HG02884 (cell line): Measurements from ENCODE around the gene LMAN2.
"Not testable (repeated sequence)": the region's sequence is repeated elsewhere in the genome, so short reads cannot be mapped to it uniquely, and the experiment has no call there.

Experiments used
- ATAC-seq: cut with Tn5 transposase; IDR thresholded peaks from one replicate; pipeline ENCODE4 v1.9.1; 2021; ENCODE audit warnings: mild to moderate bottlenecking, moderate library complexity; ENCODE audit not compliant: unreplicated experiment

LMAN2 gene

DNA sequence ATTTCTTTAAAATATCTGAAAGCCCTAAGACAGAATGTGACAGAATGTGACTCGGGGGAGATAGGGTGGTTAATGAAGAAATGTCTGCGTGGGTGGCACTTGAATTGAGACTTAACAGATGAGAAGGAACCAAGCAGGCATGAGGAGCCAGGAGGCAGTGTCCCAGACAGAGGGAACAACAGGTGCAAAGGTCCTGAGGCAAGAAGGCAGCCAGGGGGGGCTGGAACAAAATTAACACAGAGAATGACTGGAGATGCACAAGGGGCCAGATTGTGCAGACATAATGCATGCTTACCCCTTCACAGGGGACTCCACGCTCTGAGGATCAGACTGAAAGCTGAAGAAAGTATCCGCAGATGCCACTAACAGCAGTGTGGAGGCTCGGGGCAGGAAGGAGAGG lies 1.7 kb downstream of the LMAN2 start:
- ATAC-seq: no peak

DNA sequence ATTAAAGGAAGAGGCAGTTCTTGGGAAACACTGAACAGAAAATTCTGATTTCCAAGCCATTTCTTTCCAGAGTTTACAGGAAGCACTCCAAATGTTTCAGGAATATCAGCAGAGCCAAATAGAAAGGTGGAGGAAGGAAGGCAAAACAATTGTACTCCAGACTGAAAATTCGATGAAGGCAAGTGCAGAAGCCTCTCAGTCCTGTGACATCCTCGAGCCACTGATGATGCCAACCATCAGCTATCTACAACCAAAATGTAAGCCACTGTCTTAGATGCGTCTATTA lies 2.2 kb downstream of the LMAN2 start:
- no peak for ATAC-seq

DNA sequence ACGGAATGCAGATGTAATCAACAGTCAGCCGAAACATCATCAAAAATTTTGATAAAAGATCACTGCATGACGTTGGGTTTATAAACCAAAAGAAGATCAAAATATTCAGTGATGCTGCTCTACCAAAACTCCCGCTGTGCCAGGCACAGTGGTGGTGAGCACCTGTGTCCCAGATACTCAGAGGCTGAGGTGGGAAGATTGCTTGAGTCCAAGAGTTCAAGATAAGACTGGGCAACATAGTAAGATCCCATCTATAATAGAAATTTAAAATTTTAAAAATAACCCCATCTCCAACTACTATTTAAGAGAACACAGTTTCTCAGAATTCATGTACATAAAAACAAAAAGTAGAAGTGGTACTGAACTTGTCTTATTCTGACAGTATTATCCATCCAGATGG lies 3.8 kb downstream of the LMAN2 start:
- ATAC-seq: no peak

DNA sequence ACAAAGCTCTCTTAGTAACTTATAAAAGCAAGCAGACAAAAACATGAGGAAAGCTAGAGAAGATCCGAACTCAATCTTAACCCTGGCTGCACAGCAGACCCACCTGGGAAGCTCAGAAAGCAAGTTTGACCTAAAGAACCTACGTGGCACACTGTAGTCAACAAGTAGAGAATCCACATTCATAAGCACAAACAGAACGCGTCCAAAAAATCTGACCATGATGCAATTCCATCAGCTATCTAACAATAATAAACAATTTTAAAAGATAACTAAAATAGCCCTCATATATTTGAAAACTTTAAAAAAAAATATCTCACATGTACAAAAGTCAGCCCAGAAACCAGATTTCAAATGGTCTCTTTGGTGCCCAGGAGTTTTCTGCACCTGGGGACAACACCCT lies 4.6 kb downstream of the LMAN2 start:
- no peak for ATAC-seq

DNA sequence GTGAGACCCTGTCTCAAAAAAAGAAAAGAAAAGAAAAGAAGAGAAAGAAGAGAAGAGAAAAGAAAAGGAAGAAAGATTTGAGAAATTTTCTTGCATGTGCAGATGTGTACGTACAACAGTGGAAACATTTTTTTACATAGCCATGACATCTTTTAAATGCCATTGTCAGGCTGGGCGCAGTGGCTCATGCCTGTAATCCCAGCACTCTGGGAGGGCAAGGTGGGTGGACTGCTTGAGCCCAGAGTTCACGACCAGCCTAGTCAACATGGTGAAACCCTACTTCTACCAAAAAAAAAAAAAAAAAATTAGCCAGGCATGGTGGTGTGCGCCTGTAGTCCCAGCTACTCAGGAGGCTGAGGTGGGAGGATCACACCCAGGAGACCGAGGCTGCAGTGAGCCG lies 6.6 kb downstream of the LMAN2 start:
- ATAC-seq: no peak

DNA sequence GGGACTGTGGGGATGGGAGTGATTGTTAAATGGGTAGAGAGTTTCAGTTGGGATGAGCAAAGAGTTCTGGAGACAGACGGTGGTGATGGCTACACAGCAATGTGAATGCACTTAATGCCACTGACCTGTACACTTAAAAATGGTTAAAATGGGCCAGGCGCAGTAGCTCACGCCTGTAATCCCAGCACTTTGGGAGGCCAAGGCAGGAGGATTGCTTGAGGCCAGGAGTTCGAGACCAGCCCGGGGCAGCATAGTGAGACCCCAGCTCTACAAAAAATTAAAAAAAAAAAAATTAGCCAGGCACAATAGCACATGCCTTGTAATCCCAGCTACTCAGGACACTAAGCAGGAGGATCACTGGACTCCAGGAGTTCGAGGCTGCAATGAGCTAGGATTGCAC lies 7.7 kb downstream of the LMAN2 start:
- ATAC-seq: no peak

DNA sequence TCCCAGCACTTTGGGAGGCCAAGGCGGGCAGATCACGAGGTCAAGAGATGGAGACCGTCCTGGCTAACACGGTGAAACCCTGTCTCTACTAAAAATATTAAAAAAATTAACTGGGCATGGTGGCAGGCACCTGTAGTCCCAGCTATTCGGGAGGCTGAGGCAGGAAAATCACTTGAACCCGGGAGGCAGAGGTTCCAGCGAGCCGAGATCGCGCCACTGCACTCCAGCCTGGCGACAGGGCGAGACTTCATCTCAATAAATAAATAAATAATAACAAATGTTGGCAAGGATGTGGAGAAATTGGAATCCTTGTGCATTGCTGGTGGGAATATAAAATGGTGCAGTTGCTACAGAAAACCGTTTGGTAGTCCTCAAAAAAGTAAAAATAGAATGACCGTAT lies 8.5 kb downstream of the LMAN2 start:
- ATAC-seq: not testable (repeated sequence)

DNA sequence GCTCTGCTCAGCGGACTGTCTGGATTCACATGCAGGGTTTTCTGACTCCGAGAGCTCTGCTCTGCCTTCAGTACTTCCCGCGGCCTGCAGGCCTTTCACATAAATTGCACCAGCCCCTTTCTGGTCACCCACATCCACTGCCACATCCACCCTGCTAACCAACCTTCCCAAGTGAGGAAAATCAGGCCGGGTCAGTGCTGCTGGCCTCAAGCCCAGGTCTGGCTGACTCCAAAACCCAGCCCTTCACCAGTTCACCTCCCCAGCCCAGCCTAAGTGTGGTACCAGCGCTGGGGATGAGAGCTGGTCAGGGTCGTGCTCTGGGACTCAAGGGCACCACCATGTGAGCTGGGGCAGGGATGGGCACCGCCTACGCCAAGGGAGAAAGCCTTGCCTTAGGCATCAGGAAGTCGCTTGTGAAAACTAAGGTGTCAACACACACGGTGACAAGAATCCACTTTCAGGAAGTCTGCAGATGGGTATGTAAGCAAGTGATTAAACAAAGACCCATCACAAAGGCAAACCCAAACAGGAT lies 12.3 kb downstream of the LMAN2 start:
- ATAC-seq: no peak

DNA sequence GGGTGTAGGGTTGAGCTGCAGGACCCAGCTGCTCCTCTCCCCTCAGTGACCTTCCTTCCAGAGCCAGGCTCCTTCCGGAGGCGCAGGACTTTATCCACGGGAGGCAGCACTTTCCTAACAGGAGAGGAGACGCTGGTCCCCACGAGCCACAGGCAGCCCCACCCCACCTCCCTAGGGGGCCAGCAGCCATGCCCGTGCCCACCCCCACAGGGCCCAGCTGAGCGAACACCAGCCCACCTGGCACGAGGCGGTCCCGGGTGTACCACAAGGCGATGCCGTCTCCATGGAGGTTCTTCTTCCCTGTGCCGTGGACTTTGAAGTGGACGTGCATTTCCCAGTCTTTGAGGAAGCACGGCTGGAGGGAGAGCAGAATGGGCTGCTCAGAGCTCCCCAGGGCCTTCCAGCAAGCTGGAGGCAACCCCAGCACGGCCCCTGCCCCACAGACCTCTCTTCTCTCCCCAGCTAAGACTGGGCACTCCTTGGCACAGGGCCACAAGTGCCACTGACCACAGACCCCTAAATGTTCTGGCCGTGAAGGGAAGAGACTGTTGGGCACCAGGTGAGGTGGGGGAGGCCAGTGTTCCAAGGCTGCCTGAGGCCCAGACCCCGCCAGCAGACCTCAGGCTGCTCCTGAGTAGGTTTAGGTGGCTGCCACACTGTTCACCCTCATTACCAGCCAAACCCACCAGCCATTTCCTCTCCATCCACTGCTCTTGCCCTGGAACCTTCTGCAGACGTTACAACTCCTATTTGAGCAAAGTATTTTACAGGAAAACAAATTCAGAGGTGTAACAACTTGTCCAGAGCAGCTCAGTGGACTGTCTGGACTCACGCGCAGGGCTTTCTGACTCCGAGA lies 13.0 kb downstream of the LMAN2 start:
- no peak for ATAC-seq

DNA sequence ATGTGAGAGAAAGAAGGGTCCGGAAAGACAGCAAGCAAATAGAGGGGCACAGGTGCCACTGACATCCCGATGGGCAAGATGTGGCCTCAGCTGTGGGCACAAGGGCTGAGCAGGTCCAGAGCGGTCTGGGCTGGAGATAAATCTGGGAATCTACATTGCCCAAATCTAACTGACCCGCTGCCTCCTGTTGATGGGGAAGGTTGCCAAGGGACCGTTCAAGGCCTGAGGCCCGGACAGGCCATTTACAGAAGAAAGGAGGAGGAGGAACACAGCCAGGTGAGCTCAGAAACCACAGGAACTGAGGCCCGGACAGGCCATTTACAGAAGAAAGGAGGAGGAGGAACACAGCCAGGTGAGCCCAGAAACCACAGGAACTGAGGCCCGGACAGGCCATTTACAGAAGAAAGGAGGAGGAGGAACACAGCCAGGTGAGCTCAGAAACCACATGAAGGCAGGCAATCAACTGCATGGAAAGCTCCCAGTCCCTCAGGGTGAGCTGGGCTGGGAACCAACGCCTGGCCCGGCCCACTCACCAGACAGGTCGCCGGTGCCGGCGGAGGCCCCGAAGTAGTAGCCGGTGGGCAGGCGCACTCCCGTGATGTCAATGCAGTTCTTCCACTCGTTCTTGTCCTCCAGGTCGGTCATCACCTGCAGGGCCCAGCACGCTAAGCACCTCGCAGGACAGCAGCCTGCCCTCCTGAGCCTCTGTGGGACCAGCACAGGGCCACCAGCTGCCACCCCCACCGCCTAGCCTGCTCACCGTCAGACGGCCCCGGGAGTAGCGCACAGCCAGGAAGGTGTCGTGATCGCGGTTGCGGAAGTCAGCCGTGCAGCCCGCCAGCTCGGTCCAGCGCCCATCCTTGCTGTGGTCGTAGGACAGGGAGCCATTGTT lies 14.6 kb downstream of the LMAN2 start:
- ATAC-seq: no peak

DNA sequence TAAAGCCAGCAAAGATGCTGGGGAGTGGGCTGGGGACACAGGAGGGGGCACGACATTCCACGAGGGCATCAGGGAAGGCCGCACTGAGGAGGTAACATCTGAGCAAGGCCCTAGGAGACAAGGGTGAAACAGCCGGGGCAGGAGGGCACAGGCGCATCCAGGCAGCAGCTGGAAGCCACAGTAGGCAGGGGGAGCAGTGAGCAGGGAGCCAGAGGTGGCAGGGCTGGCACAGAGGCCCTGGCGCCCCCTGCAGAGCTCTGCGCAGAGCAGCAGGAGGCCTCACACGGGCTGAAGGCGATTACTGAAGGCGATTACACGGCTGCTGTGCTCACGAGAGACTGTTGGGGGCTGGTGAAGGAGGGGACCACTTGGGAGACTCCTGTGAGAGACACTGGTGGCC lies 15.4 kb downstream of the LMAN2 start:
- ATAC-seq: no peak

DNA sequence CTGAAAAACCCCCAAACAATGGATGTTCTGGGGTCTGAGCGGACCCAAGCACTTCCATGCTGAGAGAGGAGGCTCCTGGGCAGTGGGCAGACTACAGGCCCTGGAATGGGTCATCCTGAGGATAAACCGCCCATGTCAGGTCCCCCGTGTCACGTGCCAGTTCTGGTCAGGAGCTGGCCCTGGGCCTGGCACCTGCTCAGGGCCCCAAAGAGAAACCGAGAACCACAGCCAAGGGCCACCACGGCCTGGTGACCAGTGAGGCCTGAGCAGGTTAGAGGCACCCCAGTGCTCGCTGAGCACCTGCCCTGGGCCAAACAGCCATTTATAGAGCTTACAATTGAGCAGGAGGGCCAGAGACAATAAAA lies 15.8 kb downstream of the LMAN2 start:
- ATAC-seq: no peak

DNA sequence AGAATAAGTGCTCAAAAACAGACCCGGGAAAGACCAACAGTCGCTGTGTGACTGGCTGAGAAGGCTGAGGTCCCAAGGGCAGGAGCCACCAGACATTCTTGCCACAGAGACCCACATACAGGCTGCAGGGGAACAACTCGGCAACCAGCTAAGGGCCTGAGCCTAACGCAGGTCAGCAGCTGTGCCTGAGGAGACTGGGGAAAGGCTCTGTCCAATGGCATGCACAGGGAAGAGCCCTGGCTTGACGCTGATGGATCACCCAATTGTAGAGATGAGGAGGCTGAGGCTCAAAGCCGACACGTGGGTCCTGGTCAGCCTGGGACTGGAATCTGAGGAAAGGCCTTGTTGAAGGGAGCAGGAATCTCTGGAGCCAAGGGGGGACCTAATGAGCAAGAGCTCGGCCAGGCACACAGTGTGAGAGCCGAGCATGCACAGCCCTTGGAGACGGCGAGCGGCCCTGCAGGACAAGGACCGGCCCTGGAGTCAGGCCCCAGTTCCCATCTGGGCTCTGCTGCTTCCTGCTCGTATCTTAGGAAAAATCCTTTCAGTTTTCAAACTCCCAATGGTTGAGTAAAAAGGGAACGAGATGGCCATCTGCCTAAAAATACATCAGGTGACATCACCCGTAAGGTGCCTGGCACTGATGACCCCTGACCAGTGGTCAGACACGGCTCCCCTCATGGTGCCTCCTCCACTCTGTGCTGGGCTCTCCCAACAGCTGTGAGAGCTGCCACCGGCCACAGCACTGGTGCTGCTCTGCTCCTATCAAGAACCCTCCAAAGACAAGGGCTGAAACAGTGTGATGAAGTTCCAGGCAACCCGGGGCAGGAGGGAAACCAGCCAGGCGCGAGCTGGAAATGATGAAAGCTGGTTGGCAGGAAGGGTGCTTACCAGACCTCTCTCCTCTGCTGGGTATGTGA lies 16.4 kb downstream of the LMAN2 start:
- no peak for ATAC-seq

DNA sequence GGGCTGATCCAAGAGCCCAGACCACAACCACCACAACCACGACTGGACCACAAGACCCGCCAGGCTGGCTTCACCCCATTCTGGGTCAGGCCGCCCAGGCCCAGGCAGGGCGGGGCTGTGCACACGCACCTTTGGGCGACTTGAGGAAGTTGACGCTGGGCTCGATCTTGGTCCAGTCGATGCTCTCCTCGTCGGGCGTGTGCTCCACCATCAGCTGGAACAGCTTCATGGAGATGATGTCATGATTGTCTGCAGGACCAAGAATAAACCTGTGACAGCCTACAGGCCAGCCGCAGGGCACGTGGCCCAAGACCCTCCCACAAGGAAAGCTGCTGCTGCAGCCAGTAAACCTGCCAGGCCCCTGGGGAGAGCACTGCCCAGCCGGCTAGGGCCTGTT lies 17.3 kb downstream of the LMAN2 start:
- no peak for ATAC-seq

DNA sequence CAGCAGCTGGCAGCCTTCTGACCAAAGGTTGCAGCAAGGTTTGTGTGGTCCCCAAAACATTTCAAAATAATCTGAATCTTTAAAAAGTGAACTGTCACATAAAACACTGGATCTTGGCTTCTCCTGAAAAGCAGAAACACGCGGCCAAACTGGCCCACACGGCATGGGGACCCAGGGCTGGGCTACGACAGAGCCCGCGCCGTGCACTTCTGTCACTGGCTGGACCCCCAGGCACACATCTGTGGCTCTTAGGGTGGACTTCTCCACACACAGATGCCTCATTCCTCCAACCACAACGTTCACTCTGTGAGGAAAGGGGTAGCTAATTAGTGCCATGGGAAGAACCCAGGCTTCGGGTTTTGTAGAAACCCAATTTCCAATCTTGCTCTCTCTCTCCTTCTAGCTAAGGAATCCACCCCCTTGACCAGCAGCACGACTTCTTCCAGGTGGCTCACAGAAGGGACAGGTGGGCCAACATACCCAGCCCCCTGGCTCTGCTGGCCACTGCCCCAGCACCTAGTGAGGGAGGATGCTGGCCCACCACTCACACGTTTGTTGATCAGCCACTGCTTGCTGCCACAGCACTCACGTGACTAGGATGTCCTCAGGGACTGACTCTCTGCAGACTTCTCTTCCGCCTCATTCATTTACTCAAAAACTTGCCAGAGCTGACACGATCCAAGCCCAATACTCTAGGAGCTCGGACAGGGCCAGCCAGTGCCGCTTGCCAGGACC lies 17.9 kb downstream of the LMAN2 start:
- ATAC-seq: no peak

DNA sequence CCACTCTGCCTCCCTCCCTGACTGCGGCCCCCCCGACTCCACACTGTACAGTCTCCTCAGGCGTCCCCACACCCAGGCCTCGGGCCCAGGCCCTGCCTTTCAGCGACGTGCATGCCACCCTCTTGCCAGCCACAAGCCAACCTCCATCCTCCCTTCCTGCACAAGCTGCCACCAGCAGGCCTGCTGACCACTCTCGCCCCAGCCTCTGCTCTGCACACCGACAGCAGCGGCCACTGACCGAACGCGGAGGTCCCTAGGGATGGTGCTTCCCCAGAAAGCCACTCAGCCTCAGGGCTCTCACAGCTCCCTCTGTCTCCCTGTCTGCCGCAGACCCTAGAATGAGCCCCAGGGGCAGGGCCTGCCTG lies 18.6 kb downstream of the LMAN2 start:
- ATAC-seq: no peak

DNA sequence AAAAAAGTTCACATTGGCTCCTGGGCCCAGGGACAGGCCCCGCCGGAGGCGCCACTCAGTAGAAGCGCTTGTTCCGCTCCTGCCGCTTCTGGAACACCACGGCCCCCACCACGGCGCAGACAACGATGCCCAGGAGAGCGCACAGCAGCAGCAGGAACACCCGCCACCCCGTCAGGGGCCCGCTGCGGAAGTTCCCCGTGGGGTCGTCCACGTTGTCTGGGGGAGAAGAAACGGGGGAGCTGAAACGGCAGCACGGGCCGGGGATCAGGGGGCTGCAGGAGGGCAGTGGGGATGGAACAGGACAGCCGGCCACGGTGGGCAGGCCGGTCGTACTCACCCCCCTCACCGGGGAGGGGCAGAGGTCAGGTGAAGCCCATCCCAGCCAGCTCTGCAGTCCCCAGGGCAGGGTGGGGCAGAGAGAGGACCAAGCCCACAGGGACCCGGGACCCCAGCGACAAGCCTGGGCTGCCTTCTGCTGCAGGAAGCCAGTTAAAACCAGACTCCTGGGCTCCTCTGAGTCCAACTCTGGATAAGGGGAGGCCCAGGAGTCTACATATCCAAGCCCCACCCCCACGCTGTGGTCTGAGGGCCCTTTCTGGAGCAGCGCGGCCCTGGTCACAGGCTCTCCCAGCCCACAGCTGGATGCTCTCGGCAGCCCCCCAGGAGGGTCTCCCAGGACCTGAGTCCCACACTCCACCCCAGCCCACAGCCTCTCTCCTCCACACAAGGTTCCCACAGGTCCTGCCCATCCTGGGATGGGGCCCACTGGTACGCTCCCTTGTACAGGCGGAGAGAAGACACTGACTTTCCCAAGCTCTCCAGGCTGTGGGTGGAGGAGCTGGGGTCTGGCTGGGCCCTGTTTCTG lies 19.2 kb downstream of the LMAN2 start:
- ATAC-seq: no peak

DNA sequence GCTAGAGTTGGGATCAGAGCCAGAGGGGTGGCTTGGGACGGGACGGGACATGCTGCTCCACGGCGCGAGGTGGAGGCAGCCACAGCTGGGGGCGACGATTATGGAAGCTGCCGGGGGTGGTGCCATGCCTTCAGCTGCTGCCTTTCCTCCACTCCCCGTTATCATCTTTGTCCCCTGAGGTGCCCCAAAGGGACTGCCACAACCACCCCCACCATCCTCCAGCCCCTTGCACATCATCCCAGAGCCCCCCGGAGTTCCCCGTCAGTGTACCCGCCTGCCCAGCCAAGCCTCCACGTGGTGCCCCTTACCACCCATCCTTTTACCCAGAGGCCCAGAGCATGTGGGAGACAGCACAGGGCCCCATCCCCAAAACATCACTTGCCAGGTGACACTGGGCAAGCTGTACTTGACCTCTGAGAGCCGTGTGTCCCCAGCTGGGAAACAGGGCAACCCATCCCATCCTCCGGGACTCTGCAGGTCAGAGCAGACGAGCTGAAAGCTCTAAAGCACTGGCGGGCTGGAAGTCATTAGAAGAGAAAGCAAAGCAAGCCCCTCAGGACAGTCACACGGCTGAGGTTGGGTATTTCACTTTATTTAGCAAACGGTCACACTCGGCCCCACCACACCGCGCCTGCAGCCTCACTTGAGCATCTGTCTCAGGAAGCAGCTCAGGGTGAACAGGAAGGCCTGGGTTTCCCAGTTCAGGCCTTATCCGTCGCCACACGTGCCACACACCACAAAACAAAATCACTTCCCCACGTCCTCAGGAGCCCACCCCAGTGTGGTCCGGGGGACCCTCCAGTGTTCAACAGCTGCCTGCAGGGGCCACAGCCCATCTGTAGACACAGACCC lies 20.3 kb downstream of the LMAN2 start:
- no peak for ATAC-seq

DNA sequence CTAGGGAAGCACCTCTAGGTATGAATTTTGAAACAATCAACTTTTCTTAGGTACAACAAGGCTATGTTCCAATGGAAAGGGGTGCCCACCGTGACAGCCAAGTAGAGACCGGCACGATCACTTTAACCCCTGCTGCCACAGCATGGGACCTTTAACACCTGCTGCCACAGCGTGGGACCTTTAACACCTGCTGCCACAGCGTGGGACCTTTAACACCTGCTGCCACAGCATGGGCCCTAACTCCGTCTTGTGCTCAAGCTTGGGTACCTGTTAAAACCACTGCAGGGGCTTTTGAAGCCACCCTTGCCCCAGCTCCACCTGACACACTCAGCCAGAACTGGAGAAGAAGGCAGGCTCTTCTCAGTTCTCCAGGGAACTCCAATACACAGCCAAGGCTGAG lies 21.6 kb downstream of the LMAN2 start:
- ATAC-seq: no peak
